ENCODE data around the gene DUOXA2.
"Not testable (repeated sequence)": the region's sequence is repeated elsewhere in the genome, so short reads cannot be mapped to it uniquely, and the experiment has no call there.

Gene DUOXA2

DNA sequence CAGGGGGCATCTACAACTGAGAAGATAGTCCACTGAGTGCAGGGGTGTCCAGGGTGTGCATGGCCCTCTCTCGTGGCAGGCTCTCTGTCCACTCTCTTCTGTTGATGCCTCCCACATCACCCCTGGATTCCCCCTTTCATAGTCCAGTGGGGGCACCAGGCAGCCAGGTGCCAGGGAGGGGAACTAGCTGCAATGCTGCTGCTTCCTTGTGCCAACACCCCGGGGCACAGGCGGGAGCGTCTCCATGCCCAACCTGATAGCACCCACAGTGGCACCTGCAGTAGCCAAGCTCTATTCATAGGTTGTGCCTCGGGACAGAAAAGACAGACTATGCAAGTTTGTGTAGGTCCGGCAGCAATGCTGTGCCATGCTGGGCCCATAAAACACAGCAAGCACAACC, 11.9 kb upstream of the DUOXA2 start:
- no peaks in the 10 kb centered on the region for H4K20me1 ChIP-seq (ENCODE audit: insufficient read depth)
- no peak overlapping the region for H3K27ac ChIP-seq
- no peak overlapping the region for H3K4me3 ChIP-seq (IDR thresholded peaks at IDR 0.05; ENCODE audit: insufficient read depth, low read depth, low read length)
- H3K36me3 ChIP-seq (ENCODE audit: insufficient read depth) = no peaks in the 10 kb centered on the region
- no peak overlapping the region for H2AFZ ChIP-seq (ENCODE audit: low read depth)
- TF ChIP-seq, protein P1, sequence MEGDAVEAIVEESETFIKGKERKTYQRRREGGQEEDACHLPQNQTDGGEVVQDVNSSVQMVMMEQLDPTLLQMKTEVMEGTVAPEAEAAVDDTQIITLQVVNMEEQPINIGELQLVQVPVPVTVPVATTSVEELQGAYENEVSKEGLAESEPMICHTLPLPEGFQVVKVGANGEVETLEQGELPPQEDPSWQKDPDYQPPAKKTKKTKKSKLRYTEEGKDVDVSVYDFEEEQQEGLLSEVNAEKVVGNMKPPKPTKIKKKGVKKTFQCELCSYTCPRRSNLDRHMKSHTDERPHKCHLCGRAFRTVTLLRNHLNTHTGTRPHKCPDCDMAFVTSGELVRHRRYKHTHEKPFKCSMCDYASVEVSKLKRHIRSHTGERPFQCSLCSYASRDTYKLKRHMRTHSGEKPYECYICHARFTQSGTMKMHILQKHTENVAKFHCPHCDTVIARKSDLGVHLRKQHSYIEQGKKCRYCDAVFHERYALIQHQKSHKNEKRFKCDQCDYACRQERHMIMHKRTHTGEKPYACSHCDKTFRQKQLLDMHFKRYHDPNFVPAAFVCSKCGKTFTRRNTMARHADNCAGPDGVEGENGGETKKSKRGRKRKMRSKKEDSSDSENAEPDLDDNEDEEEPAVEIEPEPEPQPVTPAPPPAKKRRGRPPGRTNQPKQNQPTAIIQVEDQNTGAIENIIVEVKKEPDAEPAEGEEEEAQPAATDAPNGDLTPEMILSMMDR (conservative IDR thresholded peaks at IDR 0.05; ENCODE audit: low read depth, low read length) = no peak
- no peak overlapping the region for H3K9ac ChIP-seq
- H3K79me2 ChIP-seq (ENCODE audit: insufficient read depth, low read depth) = no peaks in the 10 kb centered on the region
- no peak overlapping the region for H3K4me2 ChIP-seq
- H3K4me1 ChIP-seq (ENCODE audit: low read depth, poor library complexity, severe bottlenecking) = no peaks in the 10 kb centered on the region
- no peaks in the 10 kb centered on the region for H3K27me3 ChIP-seq (ENCODE audit: insufficient read depth, low read depth)

DNA sequence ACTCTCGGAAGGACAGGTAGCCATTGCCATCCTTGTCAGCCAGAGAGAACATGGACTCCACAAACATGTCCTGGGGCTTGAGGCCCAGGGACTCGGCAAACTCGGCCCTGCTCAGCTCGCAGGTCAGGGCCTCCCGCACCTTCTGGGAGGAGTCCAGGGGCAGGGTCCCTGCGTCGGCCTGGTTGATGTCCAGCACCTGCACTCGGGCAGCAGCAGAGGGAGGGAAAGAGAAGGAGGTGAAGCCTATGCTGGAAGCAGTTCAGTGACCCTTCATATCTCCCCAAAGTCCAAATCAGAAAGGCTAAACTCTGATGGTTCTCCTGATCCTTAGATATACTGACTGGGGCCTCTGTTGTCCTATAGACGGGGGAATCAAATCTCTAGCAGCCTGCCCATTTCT, 10.0 kb upstream of the DUOXA2 start:
- not testable (repeated sequence) for H3K4me2 ChIP-seq; H3K79me2 ChIP-seq (ENCODE audit: insufficient read depth, low read depth); H3K9ac ChIP-seq; H3K27ac ChIP-seq; H3K27me3 ChIP-seq (ENCODE audit: insufficient read depth, low read depth); H3K4me1 ChIP-seq (ENCODE audit: low read depth, poor library complexity, severe bottlenecking); H3K36me3 ChIP-seq (ENCODE audit: insufficient read depth); H3K4me3 ChIP-seq (IDR thresholded peaks at IDR 0.05; ENCODE audit: insufficient read depth, low read depth, low read length); H2AFZ ChIP-seq (ENCODE audit: low read depth); H4K20me1 ChIP-seq (ENCODE audit: insufficient read depth)

DNA sequence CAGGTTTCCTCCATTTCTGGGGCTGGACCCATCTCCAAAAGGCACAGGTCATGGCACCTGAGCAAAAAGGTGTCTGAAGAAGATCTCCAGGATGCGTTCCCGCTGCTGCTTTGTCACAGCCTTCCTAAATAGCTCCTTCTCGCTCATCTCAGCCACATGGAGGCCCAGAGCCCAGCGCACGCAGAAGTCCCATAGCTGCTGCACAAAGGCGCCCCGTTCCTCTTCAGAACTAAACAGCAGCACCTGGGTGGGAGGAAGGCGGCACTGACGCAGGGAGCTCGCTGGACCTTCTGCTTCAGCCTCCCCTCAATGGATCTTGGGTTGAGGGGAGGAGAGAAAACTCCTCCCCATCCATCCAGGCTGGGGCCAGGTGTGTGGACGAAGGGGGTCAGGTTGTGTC, 8.5 kb upstream of the DUOXA2 start:
- Histone ChIP-seq H3K27me3 (ENCODE audit: insufficient read depth, low read depth) (no peaks in the 10 kb centered on the region), H3K4me2 (no peak overlapping the region), H3K27ac (no peak overlapping the region), H3K79me2 (ENCODE audit: insufficient read depth, low read depth) (no peaks in the 10 kb centered on the region), H2AFZ (ENCODE audit: low read depth) (no peak overlapping the region), H3K36me3 (ENCODE audit: insufficient read depth) (no peaks in the 10 kb centered on the region), H4K20me1 (ENCODE audit: insufficient read depth) (no peaks in the 10 kb centered on the region), H3K4me3 (IDR thresholded peaks at IDR 0.05; ENCODE audit: insufficient read depth, low read depth, low read length) (no peak overlapping the region), H3K9ac (no peak overlapping the region), H3K4me1 (ENCODE audit: low read depth, poor library complexity, severe bottlenecking) (no peaks in the 10 kb centered on the region)
- TF ChIP-seq, protein P1 (conservative IDR thresholded peaks at IDR 0.05; ENCODE audit: low read depth, low read length) = no peak

DNA sequence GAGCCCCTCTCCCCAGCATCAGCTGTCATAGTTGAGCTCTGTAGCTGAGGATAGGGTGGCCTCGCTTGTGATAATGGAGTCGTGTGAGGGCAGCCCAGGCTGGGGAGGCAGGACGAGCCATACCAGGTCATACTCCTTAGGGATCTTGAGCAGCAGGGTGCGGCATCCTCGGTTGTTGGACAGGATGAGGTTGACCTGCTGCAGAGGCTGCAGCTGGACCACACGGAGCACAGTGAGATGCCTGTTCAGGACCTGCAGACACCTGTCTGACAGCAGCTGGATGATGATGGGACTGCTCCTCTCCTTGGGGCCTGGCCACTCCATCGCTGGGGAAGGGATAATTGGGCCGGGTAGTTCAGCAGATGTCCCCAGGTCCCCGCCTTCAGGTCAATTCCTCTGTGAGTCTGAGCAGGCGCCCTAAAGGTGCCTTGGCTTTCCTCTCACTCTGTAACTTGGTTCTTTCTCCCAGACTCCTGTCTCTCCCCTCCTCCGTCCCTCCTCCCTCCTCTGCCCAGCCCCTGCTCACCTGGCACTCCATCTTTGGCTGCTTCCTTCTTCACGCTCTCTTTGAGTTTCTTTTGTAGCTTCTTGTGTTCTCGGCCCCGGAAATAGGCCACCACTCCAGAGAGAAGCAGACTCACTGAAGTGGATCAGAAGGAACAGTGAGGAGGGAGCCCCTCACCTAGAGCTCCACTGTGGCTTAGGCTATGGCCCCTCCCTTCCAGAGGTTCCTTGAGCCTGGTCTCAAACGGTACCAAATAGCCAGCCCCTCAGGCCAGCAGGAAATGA, 7.9 kb upstream of the DUOXA2 start:
- no peak overlapping the region for H3K9ac ChIP-seq
- TF ChIP-seq, protein P1 (conservative IDR thresholded peaks at IDR 0.05; ENCODE audit: low read depth, low read length) = no peak
- no peak overlapping the region for H3K27ac ChIP-seq
- no peak overlapping the region for H3K4me3 ChIP-seq (IDR thresholded peaks at IDR 0.05; ENCODE audit: insufficient read depth, low read depth, low read length)
- no peaks in the 10 kb centered on the region for H3K36me3 ChIP-seq (ENCODE audit: insufficient read depth)
- H3K4me2 ChIP-seq = no peak overlapping the region
- no peaks in the 10 kb centered on the region for H3K79me2 ChIP-seq (ENCODE audit: insufficient read depth, low read depth)
- H3K4me1 ChIP-seq (ENCODE audit: low read depth, poor library complexity, severe bottlenecking) = no peaks in the 10 kb centered on the region
- no peaks in the 10 kb centered on the region for H4K20me1 ChIP-seq (ENCODE audit: insufficient read depth)
- no peaks in the 10 kb centered on the region for H3K27me3 ChIP-seq (ENCODE audit: insufficient read depth, low read depth)
- no peak overlapping the region for H2AFZ ChIP-seq (ENCODE audit: low read depth)

DNA sequence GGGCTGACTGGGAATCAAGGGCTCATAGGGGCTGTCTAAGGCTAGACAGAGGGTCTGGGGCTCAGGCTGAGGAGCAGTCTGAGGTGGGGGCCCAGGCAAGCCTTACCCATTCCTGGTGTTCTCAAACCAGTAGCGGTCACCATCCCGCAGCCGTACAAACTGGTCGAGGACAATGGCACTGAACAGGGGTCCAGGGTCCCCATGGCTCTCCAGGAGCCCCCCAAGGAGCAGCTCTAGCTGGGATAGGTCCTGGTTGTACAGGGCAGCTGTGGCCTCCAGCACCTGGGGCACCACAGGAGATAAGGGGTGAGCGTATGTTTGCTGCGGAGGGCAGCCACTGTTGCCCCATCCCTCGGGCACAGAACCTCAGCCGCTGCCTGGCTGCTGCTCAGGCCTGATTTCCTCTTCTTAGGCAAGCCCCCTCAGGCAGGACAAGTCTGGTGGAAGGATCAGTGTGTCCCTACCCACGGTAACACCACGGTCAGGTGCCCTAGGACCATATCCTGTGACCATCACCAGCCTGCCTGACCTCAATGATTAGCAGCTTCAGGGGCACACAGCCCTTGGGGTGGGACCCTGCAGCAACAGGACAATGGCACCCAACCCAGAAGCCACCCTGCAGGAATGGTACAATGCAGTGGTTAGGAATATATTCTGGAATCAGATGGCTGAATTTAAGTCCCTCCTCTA, 6.0 kb upstream of the DUOXA2 start:
- Histone ChIP-seq H3K36me3 (ENCODE audit: insufficient read depth) (no peaks in the 10 kb centered on the region), H3K4me1 (ENCODE audit: low read depth, poor library complexity, severe bottlenecking) (no peaks in the 10 kb centered on the region), H3K79me2 (ENCODE audit: insufficient read depth, low read depth) (no peaks in the 10 kb centered on the region), H3K4me2 (no peak overlapping the region), H3K27me3 (ENCODE audit: insufficient read depth, low read depth) (peaks cover 3% of the 10 kb centered on the region; the same call in 1 of the 2 replicates), H2AFZ (ENCODE audit: low read depth) (no peak overlapping the region), H3K9ac (no peak overlapping the region), H4K20me1 (ENCODE audit: insufficient read depth) (no peaks in the 10 kb centered on the region), H3K27ac (no peak overlapping the region), H3K4me3 (IDR thresholded peaks at IDR 0.05; ENCODE audit: insufficient read depth, low read depth, low read length) (no peak overlapping the region)
- TF ChIP-seq, protein P1 (conservative IDR thresholded peaks at IDR 0.05; ENCODE audit: low read depth, low read length) = no peak
